Epidermal melanocyte (primary cell): Measurements from ENCODE around the gene BRCA1.
"Not testable (repeated sequence)": the region's sequence is repeated elsewhere in the genome, so short reads cannot be mapped to it uniquely, and the experiment has no call there.

Experiments used
- DNase-seq: peaks from one replicate; pipeline ENCODE4 v3.0.0; 2011; ENCODE audit warnings: low spot score; ENCODE audit not compliant: insufficient read length

Gene BRCA1

GRCh38 chr17:43006639-43007551 lies 118.3 kb downstream of the BRCA1 start, which contains the start of gene IFI35:
Gene IFI35 (plus strand): TSS chr17:43006784. CDS start chr17:43006948, 164 bp downstream.
- DNase-seq: no peak

- DNase-seq: no peak
These were observed 121.5 kb downstream of the BRCA1 start for GRCh38 chr17:43003542-43004172.

- not testable (repeated sequence) for DNase-seq
These were observed 124.3 kb downstream of the BRCA1 start for GRCh38 chr17:43000894-43001293.

GRCh38 chr17:42999003-42999525 lies 126.1 kb downstream of the BRCA1 start:
- no peak for DNase-seq

- DNase-seq: peak; percentile 69
These were observed 126.9 kb downstream of the BRCA1 start, which contains the start of gene RPL27 for GRCh38 chr17:42997984-42998938. Gene RPL27 (plus strand): TSS chr17:42998419. CDS start chr17:42998751, 332 bp downstream.

- no peak for DNase-seq
These were observed 127.7 kb downstream of the BRCA1 start for GRCh38 chr17:42997390-42997983.
